ENCODE measurements around the gene ZDHHC14. TPM values are rescaled to one million over a fixed set of nuclear protein-coding genes. Genes with fewer than 3 reads are reported as not detected.

ZDHHC14 gene
- total RNA-seq, 2 experiments from 2014 or later, result 10.7 to 12.1 TPM

GRCh38 chr6:157546321-157546720, 165.3 kb downstream of the ZDHHC14 start:
- ChIA-PET CTCF (interaction anchor here (1.0 to 1.5 kb wide), 3 partner anchors 9 to 223 kb away, joined by 3 to 5 read pairs (median 4); partner anchors contain the start of gene TMEM242), POLR2A (no interaction called here)
- Mint-ChIP-seq H3K9me3 (ENCODE audit: insufficient read depth) (peaks cover 12% of the 10 kb centered on the region), H3K27ac (no peak overlapping the region), H3K27me3 (ENCODE audit: low read depth) (no peaks in the 10 kb centered on the region), H3K4me3 (no peak overlapping the region), H3K4me1 (ENCODE audit: low read depth) (peaks cover 35% of the 10 kb centered on the region), H3K36me3 (ENCODE audit: low read depth) (peaks cover 67% of the 10 kb centered on the region)
- ATAC-seq (no peak), DNase-seq (no peak)

- DNase-seq, result peak; percentile 16
- POLR2A ChIA-PET, result no interaction called here
- Mint-ChIP-seq H3K27ac (no peak overlapping the region), H3K9me3 (ENCODE audit: insufficient read depth) (peaks cover 12% of the 10 kb centered on the region), H3K4me1 (ENCODE audit: low read depth) (peaks cover 43% of the 10 kb centered on the region), H3K27me3 (ENCODE audit: low read depth) (no peaks in the 10 kb centered on the region), H3K36me3 (ENCODE audit: low read depth) (peaks cover 67% of the 10 kb centered on the region), H3K4me3 (no peak overlapping the region)
- CTCF ChIA-PET, result interaction anchor here (1.0 to 1.5 kb wide), 2 partner anchors 10 to 12 kb away, joined by 3 to 5 read pairs; no protein-coding TSS in a partner anchor
- ATAC-seq, result no peak
Measured at GRCh38 chr6:157547112-157547511, 166.1 kb downstream of the ZDHHC14 start.

- POLR2A ChIA-PET, result interaction anchor here (0.6 to 1.8 kb wide), 4 partner anchors 11 to 83 kb away, joined by 3 to 6 read pairs (median 4); no protein-coding TSS in a partner anchor
- peak overlapping the region; percentile 26 for H3K4me3 Mint-ChIP-seq
Measured at GRCh38 chr6:157548635-157549467, 167.9 kb downstream of the ZDHHC14 start.

GRCh38 chr6:157549468-157549745, 168.4 kb downstream of the ZDHHC14 start:
- DNase-seq (no peak), ATAC-seq (no peak)
- Mint-ChIP-seq H3K9me3 (ENCODE audit: insufficient read depth) (peaks cover 12% of the 10 kb centered on the region), H3K27me3 (ENCODE audit: low read depth) (peaks cover 5% of the 10 kb centered on the region), H3K27ac (peak overlapping the region; percentile 91), H3K4me3 (peak overlapping the region; percentile 26), H3K36me3 (ENCODE audit: low read depth) (peaks cover 54% of the 10 kb centered on the region), H3K4me1 (ENCODE audit: low read depth) (peaks cover 45% of the 10 kb centered on the region)
- CTCF ChIA-PET, result interaction anchor here (0.5 to 2.0 kb wide), 4 partner anchors 12 to 231 kb away, joined by 3 to 8 read pairs (median 6); no protein-coding TSS in a partner anchor
- POLR2A ChIA-PET, result interaction anchor here (0.6 to 1.8 kb wide), 4 partner anchors 11 to 84 kb away, joined by 3 to 6 read pairs (median 4); no protein-coding TSS in a partner anchor

More at GRCh38 chr6:157548635-157549467, 167.9 kb downstream of the ZDHHC14 start:
- CTCF ChIA-PET, result interaction anchor here (0.5 to 2.0 kb wide), 4 partner anchors 11 to 230 kb away, joined by 3 to 8 read pairs (median 6); no protein-coding TSS in a partner anchor
- peaks cover 45% of the 10 kb centered on the region for H3K4me1 Mint-ChIP-seq (ENCODE audit: low read depth)
- DNase-seq (peak; percentile 42), ATAC-seq (peak; percentile 54)
- peaks cover 58% of the 10 kb centered on the region for H3K36me3 Mint-ChIP-seq (ENCODE audit: low read depth)
- peak overlapping the region; percentile 91 for H3K27ac Mint-ChIP-seq
- H3K9me3 Mint-ChIP-seq (ENCODE audit: insufficient read depth), result peaks cover 12% of the 10 kb centered on the region
- peaks cover 5% of the 10 kb centered on the region for H3K27me3 Mint-ChIP-seq (ENCODE audit: low read depth)

- DNase-seq (peak; percentile 72), ATAC-seq (peak; percentile 59)
- peak overlapping the region; percentile 3 for H3K4me3 Mint-ChIP-seq
- peaks cover 5% of the 10 kb centered on the region for H3K27me3 Mint-ChIP-seq (ENCODE audit: low read depth)
- CTCF ChIA-PET, result interaction anchor here (1.4 to 2.0 kb wide), 3 partner anchors 13 to 23 kb away, joined by 5 to 8 read pairs (median 8); no protein-coding TSS in a partner anchor
- H3K9me3 Mint-ChIP-seq (ENCODE audit: insufficient read depth), result peaks cover 8% of the 10 kb centered on the region
- peaks cover 46% of the 10 kb centered on the region for H3K36me3 Mint-ChIP-seq (ENCODE audit: low read depth)
- POLR2A ChIA-PET, result interaction anchor here (1.6 to 1.8 kb wide), 2 partner anchors 14 to 23 kb away, joined by 5 to 6 read pairs; no protein-coding TSS in a partner anchor
- H3K27ac Mint-ChIP-seq, result peak overlapping the region; percentile 91
- peaks cover 47% of the 10 kb centered on the region for H3K4me1 Mint-ChIP-seq (ENCODE audit: low read depth)
Measured at GRCh38 chr6:157550114-157550989, 169.4 kb downstream of the ZDHHC14 start.

GRCh38 chr6:157551041-157551832, 170.2 kb downstream of the ZDHHC14 start:
- DNase-seq (no peak), ATAC-seq (no peak)
- POLR2A ChIA-PET, result no interaction called here
- CTCF ChIA-PET, result no interaction called here
- Mint-ChIP-seq H3K4me3 (no peak overlapping the region), H3K4me1 (ENCODE audit: low read depth) (peaks cover 53% of the 10 kb centered on the region), H3K9me3 (ENCODE audit: insufficient read depth) (peaks cover 8% of the 10 kb centered on the region), H3K27ac (peak overlapping the region; percentile 91), H3K27me3 (ENCODE audit: low read depth) (peaks cover 5% of the 10 kb centered on the region), H3K36me3 (ENCODE audit: low read depth) (peaks cover 40% of the 10 kb centered on the region)

GRCh38 chr6:157552081-157552747, 171.2 kb downstream of the ZDHHC14 start:
- no peak overlapping the region for H3K27ac Mint-ChIP-seq
- POLR2A ChIA-PET, result no interaction called here
- peaks cover 63% of the 10 kb centered on the region for H3K4me1 Mint-ChIP-seq (ENCODE audit: low read depth)
- ATAC-seq, result no peak
- no peak overlapping the region for H3K4me3 Mint-ChIP-seq
- H3K9me3 Mint-ChIP-seq (ENCODE audit: insufficient read depth), result peaks cover 8% of the 10 kb centered on the region
- peaks cover 5% of the 10 kb centered on the region for H3K27me3 Mint-ChIP-seq (ENCODE audit: low read depth)
- peaks cover 30% of the 10 kb centered on the region for H3K36me3 Mint-ChIP-seq (ENCODE audit: low read depth)
- CTCF ChIA-PET, result no interaction called here
- no peak for DNase-seq

GRCh38 chr6:157552820-157553485, 172.0 kb downstream of the ZDHHC14 start:
- Mint-ChIP-seq H3K4me1 (ENCODE audit: low read depth) (peaks cover 68% of the 10 kb centered on the region), H3K4me3 (no peak overlapping the region), H3K36me3 (ENCODE audit: low read depth) (peaks cover 26% of the 10 kb centered on the region), H3K27ac (no peak overlapping the region), H3K27me3 (ENCODE audit: low read depth) (peaks cover 5% of the 10 kb centered on the region), H3K9me3 (ENCODE audit: insufficient read depth) (peaks cover 8% of the 10 kb centered on the region)
- ChIA-PET CTCF (no interaction called here), POLR2A (no interaction called here)
- DNase-seq (no peak), ATAC-seq (no peak)

GRCh38 chr6:157554747-157555146, 173.8 kb downstream of the ZDHHC14 start:
- peaks cover 8% of the 10 kb centered on the region for H3K9me3 Mint-ChIP-seq (ENCODE audit: insufficient read depth)
- H3K4me3 Mint-ChIP-seq, result no peak overlapping the region
- peaks cover 69% of the 10 kb centered on the region for H3K4me1 Mint-ChIP-seq (ENCODE audit: low read depth)
- peaks cover 28% of the 10 kb centered on the region for H3K36me3 Mint-ChIP-seq (ENCODE audit: low read depth)
- no peak for DNase-seq
- CTCF ChIA-PET, result interaction anchor here (0.9 to 1.0 kb wide), 2 partner anchors 12 to 112 kb away, joined by 3 to 4 read pairs; no protein-coding TSS in a partner anchor
- POLR2A ChIA-PET, result no interaction called here
- no peak overlapping the region for H3K27ac Mint-ChIP-seq
- peaks cover 5% of the 10 kb centered on the region for H3K27me3 Mint-ChIP-seq (ENCODE audit: low read depth)
- ATAC-seq, result no peak

- POLR2A ChIA-PET, result no interaction called here
- Mint-ChIP-seq H3K27ac (peak overlapping the region; percentile 44), H3K36me3 (ENCODE audit: low read depth) (peaks cover 24% of the 10 kb centered on the region), H3K4me3 (no peak overlapping the region), H3K9me3 (ENCODE audit: insufficient read depth) (peaks cover 3% of the 10 kb centered on the region), H3K27me3 (ENCODE audit: low read depth) (peaks cover 5% of the 10 kb centered on the region), H3K4me1 (ENCODE audit: low read depth) (peaks cover 66% of the 10 kb centered on the region)
- DNase-seq (no peak), ATAC-seq (no peak)
- CTCF ChIA-PET, result interaction anchor here (0.6 to 1.0 kb wide), 3 partner anchors 12 to 111 kb away, joined by 3 to 4 read pairs (median 3); no protein-coding TSS in a partner anchor
Measured at GRCh38 chr6:157555455-157556143, 174.6 kb downstream of the ZDHHC14 start.
